Fibroblast of mammary gland (primary cell): Measurements from ENCODE around the gene LHX4.

Source experiments
- DNase-seq: peaks from one replicate; pipeline ENCODE4 v3.0.0-alpha.2; 2010; ENCODE audit warnings: low read depth
- H3K4me3 ChIP-seq: 2 replicates; pipeline ENCODE4 v1.5.1; 2011; ENCODE audit warnings: low read depth, mild to moderate bottlenecking, low read length, moderate library complexity; ENCODE audit not compliant: control insufficient read depth
- TF ChIP-seq, protein P1 (sequence below): conservative IDR thresholded peaks from 2 replicates; pipeline ENCODE4 v1.5.1; 2011; ENCODE audit warnings: low read depth, low read length, inconsistent platforms; ENCODE audit not compliant: control insufficient read depth, insufficient read depth

LHX4 gene

GRCh38 chr1:180261030-180261429 is 31.0 kb downstream of the LHX4 start:
- DNase-seq: no peak
- no peak overlapping the region for H3K4me3 ChIP-seq
- TF ChIP-seq, protein P1, sequence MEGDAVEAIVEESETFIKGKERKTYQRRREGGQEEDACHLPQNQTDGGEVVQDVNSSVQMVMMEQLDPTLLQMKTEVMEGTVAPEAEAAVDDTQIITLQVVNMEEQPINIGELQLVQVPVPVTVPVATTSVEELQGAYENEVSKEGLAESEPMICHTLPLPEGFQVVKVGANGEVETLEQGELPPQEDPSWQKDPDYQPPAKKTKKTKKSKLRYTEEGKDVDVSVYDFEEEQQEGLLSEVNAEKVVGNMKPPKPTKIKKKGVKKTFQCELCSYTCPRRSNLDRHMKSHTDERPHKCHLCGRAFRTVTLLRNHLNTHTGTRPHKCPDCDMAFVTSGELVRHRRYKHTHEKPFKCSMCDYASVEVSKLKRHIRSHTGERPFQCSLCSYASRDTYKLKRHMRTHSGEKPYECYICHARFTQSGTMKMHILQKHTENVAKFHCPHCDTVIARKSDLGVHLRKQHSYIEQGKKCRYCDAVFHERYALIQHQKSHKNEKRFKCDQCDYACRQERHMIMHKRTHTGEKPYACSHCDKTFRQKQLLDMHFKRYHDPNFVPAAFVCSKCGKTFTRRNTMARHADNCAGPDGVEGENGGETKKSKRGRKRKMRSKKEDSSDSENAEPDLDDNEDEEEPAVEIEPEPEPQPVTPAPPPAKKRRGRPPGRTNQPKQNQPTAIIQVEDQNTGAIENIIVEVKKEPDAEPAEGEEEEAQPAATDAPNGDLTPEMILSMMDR: no peak

DNA sequence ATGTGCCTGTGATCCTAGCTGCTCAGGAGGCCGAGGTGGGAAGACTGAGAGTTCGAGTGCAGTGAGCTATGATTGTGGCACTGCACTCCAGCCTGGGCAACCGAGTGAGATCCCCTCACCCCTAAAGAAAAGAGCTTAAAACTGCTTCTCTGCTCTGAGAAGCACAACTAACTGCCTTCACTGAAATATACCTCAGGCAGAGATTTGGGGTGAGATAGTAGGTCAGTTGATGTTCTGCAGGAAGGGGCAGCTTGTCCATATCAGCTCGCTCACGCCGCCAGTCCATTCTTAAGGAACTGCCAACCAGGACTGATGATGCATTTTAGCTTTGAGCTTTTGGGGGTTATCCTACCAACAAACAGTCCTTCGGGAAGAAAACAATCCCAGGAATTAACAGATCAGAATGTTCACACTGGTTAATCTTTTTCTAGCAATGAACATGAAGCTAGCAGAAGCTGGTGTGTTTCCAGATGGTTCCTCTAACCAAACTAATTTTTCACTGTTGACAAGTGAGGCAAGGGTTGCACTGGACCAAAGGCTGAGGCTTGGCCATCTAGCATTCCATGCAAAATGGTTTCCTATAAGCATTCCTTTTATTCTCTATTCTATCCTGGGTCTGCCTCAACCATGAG is 31.6 kb downstream of the LHX4 start:
- no peak overlapping the region for H3K4me3 ChIP-seq
- DNase-seq: peak; percentile 20
- TF ChIP-seq, protein P1: no peak

GRCh38 chr1:180262628-180263488 is 32.8 kb downstream of the LHX4 start:
- TF ChIP-seq, protein P1: no peak
- DNase-seq: peak; percentile 43
- H3K4me3 ChIP-seq: no peak overlapping the region

- no peak for DNase-seq
- TF ChIP-seq, protein P1: no peak
- no peak overlapping the region for H3K4me3 ChIP-seq
Measured at GRCh38 chr1:180264595-180264994, 34.5 kb downstream of the LHX4 start.

DNA sequence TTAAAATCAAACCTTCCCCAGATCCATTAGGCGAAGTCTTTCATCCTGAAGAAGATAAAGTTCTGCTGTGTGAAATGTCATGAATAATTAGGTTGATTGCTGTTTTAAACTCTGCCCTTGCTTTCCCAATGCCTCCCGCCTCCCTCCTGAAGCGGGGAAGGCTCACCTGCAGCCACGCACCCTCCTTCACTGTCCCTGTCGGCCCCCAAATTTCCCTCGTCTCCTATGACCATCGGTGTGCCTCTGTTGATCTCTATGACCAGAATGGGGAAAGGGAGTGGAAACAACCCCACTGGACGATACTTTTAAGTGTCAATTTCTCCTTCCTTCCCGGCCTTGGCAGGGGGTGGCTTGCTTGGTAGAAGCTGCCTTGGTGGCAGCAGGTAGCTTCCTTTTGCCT is 35.1 kb downstream of the LHX4 start:
- TF ChIP-seq, protein P1: no peak
- no peak overlapping the region for H3K4me3 ChIP-seq
- no peak for DNase-seq

DNA sequence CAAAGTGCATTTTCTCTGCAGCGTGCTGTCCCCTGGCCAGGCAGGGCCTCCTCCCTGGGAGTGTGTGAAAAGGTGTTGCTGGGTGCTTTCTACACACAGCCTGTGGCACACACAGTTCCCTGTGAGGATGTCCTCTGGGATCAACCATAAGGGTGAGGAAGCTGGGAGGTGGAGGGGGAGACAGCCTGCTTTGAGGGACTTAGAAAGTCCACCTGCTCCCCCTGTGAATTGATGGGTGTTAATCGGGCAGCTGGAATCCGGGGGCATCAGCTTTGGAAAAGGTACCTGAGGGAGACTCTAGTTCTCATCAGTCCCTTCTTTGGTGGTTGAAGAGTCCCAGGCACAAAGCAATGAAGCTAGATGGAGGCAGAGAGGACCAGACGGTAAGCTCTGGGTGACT is 35.8 kb downstream of the LHX4 start:
- TF ChIP-seq, protein P1: no peak
- DNase-seq: no peak
- no peak overlapping the region for H3K4me3 ChIP-seq
